Dermis lymphatic vessel endothelial cell (primary cell): ENCODE results near the gene RDH5. TPM values are rescaled to one million over a fixed set of nuclear protein-coding genes. Genes with fewer than 3 reads are reported as not detected.

Source experiments
- total RNA-seq: library from RNA; depleted of rRNA; stranded (reverse); fragments of >200 nt; gene quantifications from 2 replicates; pipeline ENCODE4 v1.2.1, GENCODE V29; 2014

RDH5 gene
- 0.65 and 0.95 TPM in 2 replicates for total RNA-seq

DNA sequence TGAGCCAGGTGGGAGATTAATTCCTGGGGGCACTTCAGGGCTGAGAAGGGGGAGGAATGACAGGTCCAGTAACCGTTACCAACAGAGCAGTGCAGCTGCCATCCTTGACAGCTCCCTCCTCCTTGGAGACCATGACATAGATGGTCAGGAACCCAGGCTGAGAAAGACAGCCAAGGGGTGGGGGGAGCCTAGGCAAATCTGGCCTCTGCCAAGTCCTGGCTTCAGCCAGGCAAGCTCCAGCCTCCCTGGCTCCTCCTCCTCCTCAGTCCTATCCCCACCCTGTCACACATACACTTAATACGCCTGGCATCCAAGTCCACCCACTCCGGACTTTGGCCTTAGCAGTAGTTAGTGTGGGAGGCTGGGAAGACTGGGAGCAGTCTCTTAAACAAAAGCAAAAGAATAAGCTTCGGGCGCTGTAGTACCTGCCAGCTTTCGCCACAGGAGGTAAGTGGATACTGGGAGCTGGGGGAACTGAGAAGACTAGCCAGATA lies at the start of gene RDH5:
Gene RDH5 (plus strand): TSS at position 323 of the 494 bp plus-strand sequence. CDS start 792 bp downstream, outside the sequence.

GRCh38 chr12:55707841-55708694 lies 12.1 kb upstream of the RDH5 start, which contains the start of gene ITGA7:
TSS of gene ITGA7 (minus strand) at chr12:55707904. CDS start at chr12:55707682, 222 bp downstream.

DNA sequence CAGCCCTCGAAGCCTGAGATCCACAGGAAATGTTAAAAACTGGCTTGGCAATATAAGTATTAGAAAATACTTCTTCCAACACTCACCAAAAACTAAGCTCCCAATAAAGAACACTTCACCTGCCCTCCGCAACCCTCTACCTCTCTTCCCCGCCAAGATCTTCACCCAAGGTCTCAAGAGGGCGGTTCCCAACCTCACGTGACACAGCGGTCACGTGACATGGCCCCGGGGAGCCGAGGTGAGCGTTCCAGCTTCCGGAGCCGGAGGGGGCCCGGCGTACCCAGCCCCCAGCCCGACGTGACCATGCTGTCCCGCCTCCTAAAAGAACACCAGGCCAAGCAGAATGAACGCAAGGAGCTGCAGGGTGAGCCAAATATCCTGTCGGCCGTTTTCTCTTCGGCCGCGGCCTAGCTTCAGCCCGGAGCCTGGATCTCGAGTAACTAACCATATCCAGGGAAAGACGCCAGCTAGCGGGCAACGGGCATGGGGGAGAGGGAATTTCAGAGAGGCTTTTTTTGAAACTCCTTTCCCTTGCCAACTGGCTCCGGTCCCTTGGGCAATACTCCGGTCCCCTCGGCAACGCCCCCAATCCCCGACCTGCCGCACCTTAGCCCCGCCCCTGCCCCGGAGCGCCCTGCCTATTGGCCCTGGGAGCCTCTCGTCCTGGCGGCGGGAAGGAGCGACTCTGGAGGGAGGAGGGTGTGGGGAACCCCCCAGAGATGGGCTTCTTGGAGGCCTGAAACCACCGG lies 4.2 kb upstream of the RDH5 start, which contains the start of gene BLOC1S1:
Gene BLOC1S1 (plus strand): TSS at position 214 of the 749 bp plus-strand sequence. CDS start 6 bp downstream, at position 220.

GRCh38 chr12:55728939-55729818 lies 9.0 kb downstream of the RDH5 start, which contains the start of gene CD63:
TSS of gene CD63 (minus strand) at chr12:55729009. CDS start at chr12:55728341, 668 bp downstream.

GRCh38 chr12:55742719-55743405 lies 22.7 kb downstream of the RDH5 start, which contains the start of gene GDF11:
TSS of gene GDF11 (plus strand) at chr12:55743122. CDS start at chr12:55743317, 195 bp downstream.

Other genes starting within 250 kb of the RDH5 start
- gene OR6C68, start 228.0 kb upstream of the RDH5 start, total RNA-seq, result not detected in 2 replicates
- gene OR6C4, start 170.8 kb upstream of the RDH5 start, total RNA-seq, result not detected in 2 replicates
- not detected in 2 replicates for gene OR2AP1, start 147.9 kb upstream of the RDH5 start, total RNA-seq
- gene OR10P1, start 83.5 kb upstream of the RDH5 start, total RNA-seq, result not detected in 2 replicates
- gene ITGA7, start 12.5 kb upstream of the RDH5 start, total RNA-seq, result 0.22 TPM in 1 of 2 replicates, not detected in the other
- gene BLOC1S1, start 4.3 kb upstream of the RDH5 start, total RNA-seq, result 54.9 and 58.2 TPM in 2 replicates
- 1,376 and 1,784 TPM in 2 replicates for gene CD63, start 8.6 kb downstream of the RDH5 start, total RNA-seq
- gene GDF11, start 22.7 kb downstream of the RDH5 start, total RNA-seq, result 1.4 and 1.5 TPM in 2 replicates
- gene SARNP, start 97.3 kb downstream of the RDH5 start, total RNA-seq, result 72.7 and 116 TPM in 2 replicates
- gene ORMDL2, start 97.6 kb downstream of the RDH5 start, total RNA-seq, result 21.7 and 28.8 TPM in 2 replicates
- 49.2 and 50.7 TPM in 2 replicates for gene DNAJC14, start 109.2 kb downstream of the RDH5 start, total RNA-seq
- 0.09 and 0.43 TPM in 2 replicates for gene MMP19, start 122.5 kb downstream of the RDH5 start, total RNA-seq
- 26.8 and 30.8 TPM in 2 replicates for gene PYM1, start 207.5 kb downstream of the RDH5 start, total RNA-seq
- gene DGKA, start 210.8 kb downstream of the RDH5 start, total RNA-seq, result 16.5 and 23.8 TPM in 2 replicates
- gene PMEL, start 245.6 kb downstream of the RDH5 start, total RNA-seq, result 0.60 and 0.76 TPM in 2 replicates
- gene CDK2, start 246.4 kb downstream of the RDH5 start, total RNA-seq, result 13.7 and 17.3 TPM in 2 replicates